Stimulated activated CD8-positive, alpha-beta memory T cell treated with anti-CD3 and anti-CD28 coated beads, Interleukin-4, amount 100 ng/mL, for 4 hours (primary cell): ENCODE measurements around the gene C2CD3.

Experiments used
- DNase-seq, 2 donors: peaks; one replicate each; pipeline ENCODE4 v3.0.0-alpha.2; 2020; ENCODE audit warnings: low read depth in 2 of 2, low spot score in 1 of 2

The C2CD3 gene

GRCh38 chr11:74020539-74020938 lies 150.3 kb downstream of the C2CD3 start:
- no peak for DNase-seq

- DNase-seq: peak in 1 of 2 donors; percentile 38
Observed at GRCh38 chr11:74019860-74020259, 150.9 kb downstream of the C2CD3 start.

GRCh38 chr11:74019104-74019738 lies 151.6 kb downstream of the C2CD3 start:
- DNase-seq: no peak

GRCh38 chr11:74018331-74019005 lies 152.3 kb downstream of the C2CD3 start:
- DNase-seq: no peak

GRCh38 chr11:74017631-74018030 lies 153.2 kb downstream of the C2CD3 start:
- DNase-seq: no peak

GRCh38 chr11:74015919-74016684 lies 154.7 kb downstream of the C2CD3 start:
- no peak for DNase-seq

- DNase-seq: no peak
Observed at GRCh38 chr11:74014880-74015279, 155.9 kb downstream of the C2CD3 start.

- DNase-seq: no peak
Observed at GRCh38 chr11:74013141-74013540, 157.7 kb downstream of the C2CD3 start.

GRCh38 chr11:74012074-74012809 lies 158.6 kb downstream of the C2CD3 start:
- no peak for DNase-seq

GRCh38 chr11:74011360-74012073 lies 159.3 kb downstream of the C2CD3 start:
- peak in 1 of 2 donors; percentile 4 for DNase-seq

- DNase-seq: no peak
Observed at GRCh38 chr11:74010306-74011300, 160.2 kb downstream of the C2CD3 start.

GRCh38 chr11:74009675-74010305 lies 161.0 kb downstream of the C2CD3 start:
- no peak for DNase-seq

GRCh38 chr11:74009230-74009547 lies 161.6 kb downstream of the C2CD3 start:
- no peak for DNase-seq

GRCh38 chr11:74008373-74009229 lies 162.2 kb downstream of the C2CD3 start, which contains the start of gene UCP3:
UCP3 (minus strand) TSS chr11:74009085; CDS start chr11:74007042, 2,043 bp downstream.
- DNase-seq: no peak

- DNase-seq: no peak
Observed at GRCh38 chr11:74007691-74008372, 163.0 kb downstream of the C2CD3 start.

- no peak for DNase-seq
Observed at GRCh38 chr11:74006743-74007304, 164.0 kb downstream of the C2CD3 start.
